ENCODE results near the gene BICD1. TPM values are rescaled to one million over a fixed set of nuclear protein-coding genes. Genes with fewer than 3 reads are reported as not detected.

The BICD1 gene
- total and polyA plus RNA-seq, 9 donors, result 19.4 to 75.5 (median 60.2) TPM

DNA sequence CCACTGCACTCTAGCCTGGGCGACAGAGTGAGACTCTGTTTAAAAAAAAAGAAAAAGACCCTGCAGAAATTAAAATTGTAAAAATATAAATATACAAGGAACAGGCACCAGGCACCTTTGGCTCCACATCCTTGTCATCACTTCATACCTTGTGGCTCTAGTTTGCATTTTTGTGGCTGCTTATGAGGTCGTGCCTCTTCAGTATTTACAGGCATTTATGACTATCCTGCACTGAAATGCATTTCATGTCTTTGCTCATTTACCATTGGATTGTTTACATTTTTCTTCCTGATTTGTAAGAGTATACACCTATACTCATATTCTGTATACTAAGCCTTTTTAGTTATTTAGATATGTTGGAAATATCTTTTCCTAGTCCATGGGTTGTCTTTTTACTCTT lies 20.1 kb downstream of the BICD1 start:
- TF ChIP-seq EP300 (IDR thresholded peaks at IDR 0.05) (no peak), POLR2A (IDR thresholded peaks at IDR 0.05) (no peak)
- TF ChIP-seq, protein P1, sequence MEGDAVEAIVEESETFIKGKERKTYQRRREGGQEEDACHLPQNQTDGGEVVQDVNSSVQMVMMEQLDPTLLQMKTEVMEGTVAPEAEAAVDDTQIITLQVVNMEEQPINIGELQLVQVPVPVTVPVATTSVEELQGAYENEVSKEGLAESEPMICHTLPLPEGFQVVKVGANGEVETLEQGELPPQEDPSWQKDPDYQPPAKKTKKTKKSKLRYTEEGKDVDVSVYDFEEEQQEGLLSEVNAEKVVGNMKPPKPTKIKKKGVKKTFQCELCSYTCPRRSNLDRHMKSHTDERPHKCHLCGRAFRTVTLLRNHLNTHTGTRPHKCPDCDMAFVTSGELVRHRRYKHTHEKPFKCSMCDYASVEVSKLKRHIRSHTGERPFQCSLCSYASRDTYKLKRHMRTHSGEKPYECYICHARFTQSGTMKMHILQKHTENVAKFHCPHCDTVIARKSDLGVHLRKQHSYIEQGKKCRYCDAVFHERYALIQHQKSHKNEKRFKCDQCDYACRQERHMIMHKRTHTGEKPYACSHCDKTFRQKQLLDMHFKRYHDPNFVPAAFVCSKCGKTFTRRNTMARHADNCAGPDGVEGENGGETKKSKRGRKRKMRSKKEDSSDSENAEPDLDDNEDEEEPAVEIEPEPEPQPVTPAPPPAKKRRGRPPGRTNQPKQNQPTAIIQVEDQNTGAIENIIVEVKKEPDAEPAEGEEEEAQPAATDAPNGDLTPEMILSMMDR (IDR thresholded peaks at IDR 0.05), result no peak
- WGBS, 3 donors, result 69 to 78% (median 69%) methylated on average over 2 of the region's 2 CpGs
- intact Hi-C loops (cut with DNase I), result no loop called here
- H3K36me3 ChIP-seq, result no peaks in the 10 kb centered on the region
- no peak for DNase-seq
- no peaks in the 10 kb centered on the region for H3K9me3 ChIP-seq
- no peak overlapping the region for H3K4me3 ChIP-seq
- peaks cover 4% of the 10 kb centered on the region for H3K4me1 ChIP-seq (ENCODE audit: insufficient read depth)
- H3K27ac ChIP-seq, result no peak overlapping the region
- H3K27me3 ChIP-seq, result no peaks in the 10 kb centered on the region

DNA sequence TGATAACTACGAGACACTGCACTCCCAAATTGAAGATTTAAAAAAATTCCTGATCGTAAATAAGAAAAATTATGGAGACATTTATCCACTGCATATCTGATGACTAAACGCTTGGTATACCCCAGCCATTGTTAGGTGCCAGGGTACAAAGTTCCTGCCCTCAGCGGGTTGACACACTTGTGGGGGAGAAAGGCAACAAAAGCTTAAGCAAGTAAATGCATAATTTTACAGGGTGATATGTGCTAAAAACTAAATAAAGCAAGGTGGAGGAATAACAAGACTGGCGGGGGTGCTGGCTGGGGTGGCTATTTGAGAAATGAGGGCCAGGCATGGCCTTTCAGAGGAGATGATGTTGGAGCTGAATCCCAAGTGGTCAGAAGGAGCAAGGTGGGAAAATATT lies 25.0 kb downstream of the BICD1 start:
- 16 to 36% (median 20%) methylated on average over 5 of the region's 5 CpGs for WGBS, 3 donors
- no peaks in the 10 kb centered on the region for H3K27me3 ChIP-seq
- TF ChIP-seq POLR2A (IDR thresholded peaks at IDR 0.05) (no peak), EP300 (IDR thresholded peaks at IDR 0.05) (no peak)
- TF ChIP-seq, protein P1 (IDR thresholded peaks at IDR 0.05), result no peak

GRCh38 chr12:32134101-32134888 lies 27.6 kb downstream of the BICD1 start:
- Histone ChIP-seq H3K27ac (peak overlapping the region in 1 of 2 donors; percentile 46), H3K36me3 (no peaks in the 10 kb centered on the region), H3K4me3 (no peak overlapping the region), H3K27me3 (no peaks in the 10 kb centered on the region), H3K4me1 (ENCODE audit: insufficient read depth) (peaks cover 12% of the 10 kb centered on the region), H3K9me3 (no peaks in the 10 kb centered on the region)
- intact Hi-C loops (cut with DNase I), result loop anchor here in 1 of 4 donors (2.0 kb wide), 1 partner anchor 45 kb away; no protein-coding TSS in a partner anchor
- TF ChIP-seq EP300 (IDR thresholded peaks at IDR 0.05) (no peak), POLR2A (IDR thresholded peaks at IDR 0.05) (no peak)
- TF ChIP-seq, protein P1 (IDR thresholded peaks at IDR 0.05), result peak in 1 of 3 donors; percentile 7
- 67 to 75% (median 73%) methylated on average over 8 of the region's 8 CpGs for WGBS, 3 donors
- no peak for DNase-seq

More for the DNA sequence above, 25.0 kb downstream of the BICD1 start:
- intact Hi-C loops (cut with DNase I), result no loop called here
- H3K36me3 ChIP-seq, result no peaks in the 10 kb centered on the region
- H3K27ac ChIP-seq, result peak overlapping the region in 1 of 2 donors; percentile 22
- no peak for DNase-seq
- no peaks in the 10 kb centered on the region for H3K9me3 ChIP-seq
- no peak overlapping the region for H3K4me3 ChIP-seq
- peaks cover 12% of the 10 kb centered on the region for H3K4me1 ChIP-seq (ENCODE audit: insufficient read depth)

GRCh38 chr12:32135967-32136366 lies 29.3 kb downstream of the BICD1 start:
- no peaks in the 10 kb centered on the region for H3K27me3 ChIP-seq
- H3K4me1 ChIP-seq (ENCODE audit: insufficient read depth), result peaks cover 12% of the 10 kb centered on the region
- no peak for DNase-seq
- WGBS, 3 donors, result 80 to 87% (median 82%) methylated on average over 2 of the region's 2 CpGs
- TF ChIP-seq POLR2A (IDR thresholded peaks at IDR 0.05) (no peak), EP300 (IDR thresholded peaks at IDR 0.05) (no peak)
- TF ChIP-seq, protein P1 (IDR thresholded peaks at IDR 0.05), result no peak
- no peak overlapping the region for H3K27ac ChIP-seq
- intact Hi-C loops (cut with DNase I), result loop anchor here in 1 of 4 donors (2.0 kb wide), 1 partner anchor 47 kb away; no protein-coding TSS in a partner anchor
- H3K36me3 ChIP-seq, result no peaks in the 10 kb centered on the region
- H3K9me3 ChIP-seq, result no peaks in the 10 kb centered on the region
- H3K4me3 ChIP-seq, result no peak overlapping the region

Measured in ovary (tissue), 9 donors.